Body of pancreas (tissue), 4 donors: ENCODE measurements around the gene IQSEC1. TPM values are rescaled to one million over a fixed set of nuclear protein-coding genes. Genes with fewer than 3 reads are reported as not detected.

Source experiments
- ATAC-seq: fragments of 150-250 bp; one replicate; pipeline ENCODE4 v1.9.1; 2016
- DNase-seq, 4 donors: peaks; one replicate each; pipeline ENCODE4 v3.0.0-alpha.2; 2019
- H3K27ac ChIP-seq, 4 donors: fragments of 200-600 bp; sonication (generic); 1 replicate in 3 of 4; 2 replicates in 1 of 4; pipeline versions ENCODE4 v1.5.1 to v1.6.1; 2016 to 2019; ENCODE audit warnings: mild to moderate bottlenecking in 1 of 4, mixed read lengths in 1 of 4, moderate library complexity in 1 of 4
- H3K27me3 ChIP-seq, 2 donors: fragments of 200-600 bp; sonication (generic); one replicate each; pipeline ENCODE4 v1.6.0; 2016; ENCODE audit warnings: mild to moderate bottlenecking in 1 of 2
- H3K36me3 ChIP-seq, 2 donors: fragments of 200-600 bp; sonication (generic); replicated peaks in 1 of 2; 2 replicates each; pipeline ENCODE4 v1.5.1; 2016; ENCODE audit warnings: low read depth in 2 of 2; ENCODE audit not compliant: insufficient read depth in 1 of 2
- H3K4me1 ChIP-seq: fragments of 200-600 bp; sonication (generic); one replicate; pipeline ENCODE4 v1.6.0; 2016
- H3K4me3 ChIP-seq, 2 donors: fragments of 200-600 bp; sonication (generic); 1 replicate in 1 of 2; 2 replicates in 1 of 2; pipeline ENCODE4 v1.5.1; 2016 to 2019
- H3K9me3 ChIP-seq, 3 donors: fragments of 200-600 bp; sonication (generic); 1 replicate in 2 of 3; 2 replicates in 1 of 3; pipeline ENCODE4 v1.5.1; 2016
- CTCF ChIP-seq, 7 experiments: fragments of 450-650 bp in 4 of 7; fragments of 200-600 bp in 3 of 7; sonication (generic) in 3 of 7; IDR thresholded peaks; one replicate each; pipeline ENCODE4 v1.5.1; 2016 to 2019; ENCODE audit warnings: antibody characterized with exemption in 7 of 7
- POLR2A ChIP-seq, 3 donors: fragments of 450-650 bp; IDR thresholded peaks; one replicate each; pipeline ENCODE4 v1.6.1; 2016; ENCODE audit warnings: antibody characterized with exemption in 3 of 3, mild to moderate bottlenecking in 2 of 3
- WGBS, 2 donors: methylation state at CpG; one replicate each; pipeline ENCODE4 v1.1.5; 2017; 5-methylcytosine and 5-hydroxymethylcytosine counted together
- intact Hi-C: fragments of 100-400 bp; cut with DNase I; formaldehyde crosslinking; loops from one replicate; pipeline ENCODE4 v1.15.1; 2023
- total RNA-seq, 2 donors: library from RNA; depleted of rRNA; stranded (reverse); fragments of >200 nt; gene quantifications; one replicate each; pipeline ENCODE4 v1.1.0, GENCODE V29; 2016

Gene IQSEC1
- total RNA-seq, 2 donors from 2014 or later = 29.6 to 42.2 TPM

GRCh38 chr3:12947504-12948369, 125.5 kb downstream of the IQSEC1 start:
- Histone ChIP-seq H3K4me1 (peaks cover 31% of the 10 kb centered on the region), H3K27ac (no peak overlapping the region)

GRCh38 chr3:12946649-12947316, 126.4 kb downstream of the IQSEC1 start:
- intact Hi-C loops = no loop called here
- no peaks in the 10 kb centered on the region for H3K36me3 ChIP-seq
- no peaks in the 10 kb centered on the region for H3K27me3 ChIP-seq
- 85 to 86% methylated on average over 5 to 8 of the region's 8 CpGs for WGBS, 2 donors
- peaks cover 31% of the 10 kb centered on the region for H3K4me1 ChIP-seq
- DNase-seq (no peak), ATAC-seq (no peak)
- no peak overlapping the region for H3K4me3 ChIP-seq
- no peak overlapping the region for H3K27ac ChIP-seq
- no peaks in the 10 kb centered on the region for H3K9me3 ChIP-seq
- TF ChIP-seq POLR2A (IDR thresholded peaks at IDR 0.05) (no peak), CTCF (IDR thresholded peaks at IDR 0.05) (no peak)

More at GRCh38 chr3:12947504-12948369, 125.5 kb downstream of the IQSEC1 start:
- intact Hi-C loops = no loop called here
- DNase-seq = no peak
- 68 to 72% methylated on average over 5 to 7 of the region's 7 CpGs for WGBS, 2 donors
- no peak for TF ChIP-seq POLR2A (IDR thresholded peaks at IDR 0.05)
- TF ChIP-seq CTCF (IDR thresholded peaks at IDR 0.05) = no peak
- Histone ChIP-seq H3K36me3 (no peaks in the 10 kb centered on the region), H3K4me3 (no peak overlapping the region), H3K27me3 (no peaks in the 10 kb centered on the region), H3K9me3 (no peaks in the 10 kb centered on the region)
- no peak for ATAC-seq

GRCh38 chr3:12946251-12946648, 127.0 kb downstream of the IQSEC1 start:
- 85 to 89% methylated on average over 6 of the region's 6 CpGs for WGBS, 2 donors
- H3K27me3 ChIP-seq = no peaks in the 10 kb centered on the region

GRCh38 chr3:12944849-12945248, 128.4 kb downstream of the IQSEC1 start:
- Histone ChIP-seq H3K9me3 (no peaks in the 10 kb centered on the region), H3K4me1 (peaks cover 31% of the 10 kb centered on the region), H3K4me3 (no peak overlapping the region), H3K36me3 (no peaks in the 10 kb centered on the region), H3K27ac (no peak overlapping the region), H3K27me3 (no peaks in the 10 kb centered on the region)
- 70 to 77% methylated on average over 3 to 6 of the region's 6 CpGs for WGBS, 2 donors
- DNase-seq = no peak
- intact Hi-C loops = no loop called here
- TF ChIP-seq CTCF (IDR thresholded peaks at IDR 0.05) = no peak
- no peak for TF ChIP-seq POLR2A (IDR thresholded peaks at IDR 0.05)
- ATAC-seq = no peak

More at GRCh38 chr3:12946251-12946648, 127.0 kb downstream of the IQSEC1 start:
- intact Hi-C loops = no loop called here
- ATAC-seq = no peak
- no peak overlapping the region for H3K27ac ChIP-seq
- H3K9me3 ChIP-seq = no peaks in the 10 kb centered on the region
- TF ChIP-seq CTCF (IDR thresholded peaks at IDR 0.05) = no peak
- TF ChIP-seq POLR2A (IDR thresholded peaks at IDR 0.05) = no peak
- no peaks in the 10 kb centered on the region for H3K36me3 ChIP-seq
- peaks cover 31% of the 10 kb centered on the region for H3K4me1 ChIP-seq
- DNase-seq = no peak
- no peak overlapping the region for H3K4me3 ChIP-seq
